CD14-positive monocyte (primary cell): ENCODE results near the gene CKS2. TPM values are rescaled to one million over a fixed set of nuclear protein-coding genes. Genes with fewer than 3 reads are reported as not detected.

Source experiments
- DNase-seq, 3 donors: peaks; one replicate each; pipeline ENCODE4 v3.0.0-alpha.2; 2011 to 2022
- H2AFZ ChIP-seq: 2 replicates; pipeline ENCODE4 v1.6.0; 2012; ENCODE audit warnings: mild to moderate bottlenecking, low read depth, low read length, inconsistent platforms; ENCODE audit not compliant: insufficient read depth, poor library complexity, severe bottlenecking
- H3K27ac ChIP-seq, 2 donors: 1 replicate in 1 of 2; 2 replicates in 1 of 2; pipeline ENCODE4 v1.5.1; 2012 to 2013; ENCODE audit warnings: low read length in 2 of 2, control low read depth in 1 of 2, inconsistent platforms in 1 of 2, low read depth in 1 of 2, mild to moderate bottlenecking in 1 of 2
- H3K27me3 ChIP-seq, 2 donors: one replicate each; pipeline versions ENCODE4 v1.6.0 to v1.6.1; 2011 to 2013; ENCODE audit warnings: low read length in 2 of 2; ENCODE audit not compliant: control insufficient read depth in 2 of 2, insufficient read depth in 2 of 2
- H3K36me3 ChIP-seq, 2 donors: replicated peaks in 1 of 2; 1 replicate in 1 of 2; 2 replicates in 1 of 2; pipeline versions ENCODE4 v1.5.1 to v1.6.1; 2012 to 2013; ENCODE audit warnings: low read length in 2 of 2, control low read depth in 1 of 2, inconsistent platforms in 1 of 2, mild to moderate bottlenecking in 1 of 2; ENCODE audit not compliant: insufficient read depth in 2 of 2, control insufficient read depth in 1 of 2
- H3K4me1 ChIP-seq, 2 donors: 1 replicate in 1 of 2; 2 replicates in 1 of 2; pipeline versions ENCODE4 v1.5.1 to v1.6.1; 2012 to 2013; ENCODE audit warnings: low read length in 2 of 2, control low read depth in 1 of 2, inconsistent platforms in 1 of 2, mild to moderate bottlenecking in 1 of 2, moderate library complexity in 1 of 2; ENCODE audit not compliant: insufficient read depth in 2 of 2, control insufficient read depth in 1 of 2
- H3K4me2 ChIP-seq: replicated peaks from 2 replicates; pipeline ENCODE3; 2012; ENCODE audit warnings: low read length, moderate library complexity, mild to moderate bottlenecking; ENCODE audit not compliant: poor library complexity, severe bottlenecking; ENCODE audit errors: extremely low read depth
- H3K4me3 ChIP-seq, 3 experiments: fragments of 200-600 bp in 1 of 3; sonication (generic) in 1 of 3; replicated peaks in 1 of 3; 1 replicate in 2 of 3; 2 replicates in 1 of 3; pipeline ENCODE4 v1.5.1; 2011 to 2013; ENCODE audit warnings: low read length in 3 of 3, mild to moderate bottlenecking in 3 of 3, control low read depth in 2 of 3, low read depth in 2 of 3, inconsistent platforms in 1 of 3, moderate library complexity in 1 of 3
- H3K79me2 ChIP-seq: 2 replicates; pipeline ENCODE4 v1.6.0; 2012; ENCODE audit warnings: mild to moderate bottlenecking, control low read depth, inconsistent platforms, low read length, moderate library complexity; ENCODE audit not compliant: insufficient read depth
- H3K9ac ChIP-seq: 2 replicates; pipeline ENCODE4 v1.6.0; 2017; ENCODE audit warnings: low read length, mild to moderate bottlenecking; ENCODE audit not compliant: insufficient read depth, poor library complexity, severe bottlenecking
- H3K9me3 ChIP-seq, 2 donors: replicated peaks in 1 of 2; 1 replicate in 1 of 2; 2 replicates in 1 of 2; pipeline versions ENCODE4 v1.5.1 to v1.6.1; 2012 to 2013; ENCODE audit warnings: low read length in 2 of 2, control low read depth in 1 of 2; ENCODE audit not compliant: control insufficient read depth in 1 of 2, insufficient read depth in 1 of 2
- H4K20me1 ChIP-seq: 2 replicates; pipeline ENCODE4 v1.6.0; 2012; ENCODE audit warnings: mild to moderate bottlenecking, low read length, control low read depth, moderate library complexity; ENCODE audit not compliant: insufficient read depth
- H3K27ac Mint-ChIP-seq, 7 donors: one replicate each; pipeline ENCODE4 v1.8.0; 2020; ENCODE audit warnings: mild to moderate bottlenecking in 7 of 7, mixed read lengths in 7 of 7, moderate library complexity in 6 of 7, inconsistent platforms in 2 of 7
- H3K27me3 Mint-ChIP-seq, 3 donors: one replicate each; pipeline ENCODE4 v1.8.0; 2021 to 2022; ENCODE audit warnings: low read depth in 3 of 3, mild to moderate bottlenecking in 3 of 3, mixed read lengths in 3 of 3, moderate library complexity in 3 of 3, inconsistent platforms in 1 of 3
- H3K36me3 Mint-ChIP-seq, 2 donors: one replicate each; pipeline ENCODE4 v1.8.0; 2020; ENCODE audit warnings: mixed read lengths in 2 of 2, inconsistent platforms in 1 of 2, mild to moderate bottlenecking in 1 of 2
- H3K4me1 Mint-ChIP-seq: one replicate; pipeline ENCODE4 v1.8.0; 2020; ENCODE audit warnings: mild to moderate bottlenecking, mixed read lengths
- H3K4me3 Mint-ChIP-seq, 2 donors: one replicate each; pipeline ENCODE4 v1.8.0; 2020; ENCODE audit warnings: mild to moderate bottlenecking in 2 of 2, mixed read lengths in 2 of 2, moderate library complexity in 1 of 2
- H3K9me3 Mint-ChIP-seq, 7 donors: one replicate each; pipeline ENCODE4 v1.8.0; 2020 to 2022; ENCODE audit warnings: mixed read lengths in 7 of 7, mild to moderate bottlenecking in 6 of 7, moderate library complexity in 6 of 7, inconsistent platforms in 2 of 7
- CTCF ChIP-seq: fragments of 200-600 bp; IDR thresholded peaks from one replicate; pipeline ENCODE4 v1.8.0; 2022; ENCODE audit warnings: antibody characterized with exemption, mild to moderate bottlenecking
- WGBS: methylation state at CpG from one replicate; pipeline ENCODE4 v1.1.5; 2013; ENCODE audit warnings: missing lambda C conversion rate; ENCODE audit not compliant: insufficient coverage; 5-methylcytosine and 5-hydroxymethylcytosine counted together
- intact Hi-C, 2 donors: fragments of 100-400 bp; cut with micrococcal nuclease; formaldehyde crosslinking; loops; one replicate each; pipeline versions ENCODE4 v1.15.0 to v1.15.1; 2023
- polyA plus RNA-seq, 3 donors: library from polyadenylated mRNA; depleted of rRNA in 1 of 3; unstranded in 2 of 3; stranded (reverse) in 1 of 3; fragments of 300-500 nt in 2 of 3; fragments of >200 nt in 1 of 3; fragmentation: Illumina TruSeq in 2 of 3; gene quantifications; 1 replicate in 2 of 3; 2 replicates in 1 of 3; pipeline ENCODE4 v1.2.3, GENCODE V29; 2012 to 2021
- small RNA-seq: library from RNA; depleted of rRNA; stranded (forward); fragments of <200 nt; gene quantifications from one replicate; pipeline ENCODE3, GENCODE V24; 2012; ENCODE audit warnings: low read depth; ENCODE audit not compliant: insufficient read length

Gene CKS2
- polyA plus RNA-seq, 3 donors, result 12.3 to 142 (median 14.5) TPM

DNA sequence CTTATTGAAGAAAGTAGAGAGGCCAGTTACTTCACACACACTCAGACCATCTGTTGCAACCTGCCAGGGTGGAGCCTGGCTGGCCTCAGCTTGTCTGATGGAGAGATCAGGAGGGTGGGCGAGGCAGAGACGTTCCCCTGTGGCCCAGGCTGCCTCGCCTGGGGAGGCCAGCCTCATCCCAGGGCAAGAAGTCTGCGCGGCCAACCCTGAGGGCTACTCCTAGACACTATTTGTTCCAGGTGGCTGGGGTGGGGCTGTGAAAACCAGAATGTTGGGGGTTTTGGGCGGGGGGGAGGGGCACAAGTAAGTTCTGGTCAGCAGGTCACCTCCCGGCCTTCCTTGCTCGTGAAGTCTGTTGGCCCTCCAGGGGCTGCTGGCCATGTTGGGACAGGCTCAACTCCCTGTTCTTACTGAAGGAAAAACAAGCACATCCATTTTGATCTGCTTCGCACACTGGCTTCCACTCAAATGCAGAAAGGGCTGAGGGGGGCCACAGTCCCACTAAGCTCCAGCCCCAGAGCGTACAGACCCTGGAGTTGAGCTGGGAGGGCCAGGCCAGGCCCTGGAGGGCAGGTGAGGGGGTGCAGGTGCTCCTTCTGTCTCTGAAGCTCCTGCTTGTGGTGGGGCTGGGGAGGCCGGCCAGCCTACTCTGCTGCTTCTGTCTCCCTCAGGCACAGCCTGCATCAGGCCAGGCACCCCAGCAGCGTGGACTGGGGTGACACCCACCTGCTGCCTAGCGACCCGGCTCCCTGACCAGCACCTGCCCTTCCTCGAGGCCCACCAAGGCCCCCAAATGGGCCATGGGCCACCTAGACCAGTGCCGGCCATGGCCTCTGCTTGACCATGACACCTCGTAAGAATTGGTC is 53.9 kb downstream of the CKS2 start:
- peak overlapping the region in 2 of 7 donors; percentile 22 to 32 for H3K27ac Mint-ChIP-seq
- H3K4me1 Mint-ChIP-seq, result peaks cover 4% of the 10 kb centered on the region
- H3K79me2 ChIP-seq, result no peaks in the 10 kb centered on the region
- no peak overlapping the region for H2AFZ ChIP-seq
- peak in 1 of 3 donors; percentile 3 for DNase-seq
- no peaks in the 10 kb centered on the region for H3K27me3 ChIP-seq
- H3K4me2 ChIP-seq, result no peak overlapping the region
- no peak overlapping the region for H3K4me3 ChIP-seq
- H3K9ac ChIP-seq, result no peak overlapping the region
- intact Hi-C loops, result no loop called here
- WGBS, result 100% methylated on average over 8 of the region's 17 CpGs
- H3K9me3 ChIP-seq, result no peaks in the 10 kb centered on the region
- H3K36me3 ChIP-seq, result peaks cover 32 to 59% of the 10 kb centered on the region in 2 donors
- H3K9me3 Mint-ChIP-seq, result no peaks in the 10 kb centered on the region
- no peak for TF ChIP-seq CTCF
- peaks cover 31 to 42% of the 10 kb centered on the region in 2 donors for H3K36me3 Mint-ChIP-seq
- H3K4me3 Mint-ChIP-seq, result no peak overlapping the region
- no peaks in the 10 kb centered on the region for H3K4me1 ChIP-seq
- peaks cover 69% of the 10 kb centered on the region for H4K20me1 ChIP-seq
- no peak overlapping the region for H3K27ac ChIP-seq
- peaks cover 0 to 3% (median 0%) of the 10 kb centered on the region in 3 donors for H3K27me3 Mint-ChIP-seq

- Histone ChIP-seq H3K9me3 (no peaks in the 10 kb centered on the region), H4K20me1 (peaks cover 64% of the 10 kb centered on the region), H3K79me2 (no peaks in the 10 kb centered on the region), H2AFZ (no peak overlapping the region), H3K9ac (no peak overlapping the region), H3K4me1 (no peaks in the 10 kb centered on the region), H3K27ac (no peak overlapping the region), H3K27me3 (no peaks in the 10 kb centered on the region), H3K4me3 (no peak overlapping the region), H3K36me3 (peaks cover 27 to 59% of the 10 kb centered on the region in 2 donors), H3K4me2 (no peak overlapping the region)
- 100% methylated on average over 1 of the region's 2 CpGs for WGBS
- Mint-ChIP-seq H3K4me3 (no peak overlapping the region), H3K9me3 (no peaks in the 10 kb centered on the region), H3K27ac (peak overlapping the region in 2 of 7 donors; percentile 22 to 78), H3K36me3 (peaks cover 24 to 35% of the 10 kb centered on the region in 2 donors), H3K4me1 (peaks cover 2% of the 10 kb centered on the region), H3K27me3 (peaks cover 0 to 3% (median 0%) of the 10 kb centered on the region in 3 donors)
- no peak for TF ChIP-seq CTCF
- no peak for DNase-seq
- intact Hi-C loops, result no loop called here
These were observed 54.5 kb downstream of the CKS2 start for GRCh38 chr9:89365532-89365912.

Small RNA genes within 50 kb of the gene (small RNA-seq; reads per million reads assigned to genes)
- not detected for gene MIR3153

Other genes with a start within 250 kb of the CKS2 start
- gene SHC3, start 132.4 kb upstream of the CKS2 start, polyA plus RNA-seq, result not detected
- gene SECISBP2, start 7.3 kb downstream of the CKS2 start, polyA plus RNA-seq, result 10 to 100 TPM in 1 of 3 donors, 1 to 10 TPM in 2; 8.6 to 51.4 (median 9.8) TPM
- gene SEMA4D, start 186.9 kb downstream of the CKS2 start, polyA plus RNA-seq, result 100 to 1,000 TPM in 1 of 3 donors, 10 to 100 TPM in 2; 28.2 to 117 (median 28.6) TPM